Activated T-cell treated with anti-CD3 and anti-CD28 coated beads for 4 hours (primary cell): Measurements from ENCODE around the gene CCZ1B.
"Not testable (repeated sequence)": the region's sequence is repeated elsewhere in the genome, so short reads cannot be mapped to it uniquely, and the experiment has no call there.

Experiments
- DNase-seq: peaks from one replicate; pipeline ENCODE4 v3.0.0-alpha.2; 2020

Gene CCZ1B

DNA sequence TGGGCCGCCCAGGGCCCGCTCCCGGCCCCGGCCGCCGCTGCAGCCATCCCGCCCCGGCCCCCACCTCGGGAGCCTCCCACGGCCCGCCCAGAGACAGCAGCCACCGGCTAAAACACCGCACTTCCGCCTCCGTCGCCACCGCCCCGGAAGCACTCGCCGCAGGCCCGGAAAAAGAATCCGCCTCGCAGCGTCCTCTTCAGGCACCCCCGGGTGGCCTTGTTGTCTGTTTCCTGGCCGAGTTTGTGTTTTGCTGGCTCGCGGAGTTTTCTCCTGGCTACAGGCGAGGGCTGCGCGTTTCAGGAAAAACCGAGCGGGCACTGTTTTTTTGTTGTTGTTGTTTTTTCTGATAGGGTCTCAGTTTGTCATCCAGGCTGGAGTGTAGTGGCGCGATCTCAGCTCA is at the start of gene CCZ1B:
TSS of gene CCZ1B (minus strand) at position 125 of the 400 bp plus-strand sequence. CDS start at position 47, 78 bp downstream.
- peak; percentile 69 for DNase-seq

DNA sequence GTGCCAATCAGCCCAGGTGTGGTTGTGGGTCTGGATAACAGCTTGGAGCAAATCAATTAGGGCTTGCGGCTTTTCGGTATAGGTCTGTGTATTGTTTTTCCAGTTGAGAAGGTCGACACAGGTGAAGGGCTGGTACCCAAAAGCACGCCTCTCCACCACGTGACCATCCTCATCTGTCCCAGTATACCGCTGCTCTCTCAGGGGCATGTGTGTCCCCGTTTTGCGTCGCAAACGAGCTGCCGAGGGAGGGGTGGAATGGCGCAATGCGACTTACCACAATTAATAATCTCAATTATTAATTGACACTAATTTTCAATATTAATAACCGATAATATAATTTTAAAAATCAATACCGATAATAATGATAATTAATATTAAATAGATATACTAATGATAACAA is 48.9 kb upstream of the CCZ1B start:
- DNase-seq: not testable (repeated sequence)

DNA sequence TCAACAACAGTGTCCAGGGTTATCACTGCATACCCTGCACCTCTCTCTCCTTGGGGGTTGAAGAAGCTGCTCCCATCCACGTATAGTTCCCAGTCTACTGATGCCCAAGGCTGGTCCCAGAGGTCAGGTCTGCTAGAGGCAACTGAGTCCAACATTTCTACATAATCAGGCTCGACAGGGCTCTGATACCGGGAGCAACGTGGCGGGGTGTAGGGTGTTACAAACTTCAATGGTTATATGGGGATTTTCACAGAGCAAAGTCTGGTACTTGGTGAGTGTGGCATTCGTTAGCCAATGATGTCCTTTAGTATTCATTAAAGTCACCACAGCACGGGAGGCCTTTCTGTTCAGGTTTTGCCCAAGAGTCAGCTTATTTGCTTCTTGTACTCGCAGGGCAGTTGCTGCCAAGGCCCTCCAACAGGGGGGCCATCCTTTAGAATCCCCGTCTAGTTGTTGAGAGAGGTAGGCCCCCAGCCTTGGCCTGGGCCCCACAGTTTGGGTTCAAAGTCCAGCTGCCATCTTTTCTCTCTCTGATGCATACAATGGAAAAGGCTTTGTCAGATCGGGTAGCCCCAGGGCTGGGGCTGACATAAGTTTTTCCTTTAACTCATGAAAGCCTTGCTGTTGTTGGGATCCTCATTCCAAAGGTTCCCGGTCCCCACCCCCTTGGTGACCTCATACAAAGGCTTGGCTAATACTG is 46.3 kb upstream of the CCZ1B start:
- DNase-seq: not testable (repeated sequence)

DNA sequence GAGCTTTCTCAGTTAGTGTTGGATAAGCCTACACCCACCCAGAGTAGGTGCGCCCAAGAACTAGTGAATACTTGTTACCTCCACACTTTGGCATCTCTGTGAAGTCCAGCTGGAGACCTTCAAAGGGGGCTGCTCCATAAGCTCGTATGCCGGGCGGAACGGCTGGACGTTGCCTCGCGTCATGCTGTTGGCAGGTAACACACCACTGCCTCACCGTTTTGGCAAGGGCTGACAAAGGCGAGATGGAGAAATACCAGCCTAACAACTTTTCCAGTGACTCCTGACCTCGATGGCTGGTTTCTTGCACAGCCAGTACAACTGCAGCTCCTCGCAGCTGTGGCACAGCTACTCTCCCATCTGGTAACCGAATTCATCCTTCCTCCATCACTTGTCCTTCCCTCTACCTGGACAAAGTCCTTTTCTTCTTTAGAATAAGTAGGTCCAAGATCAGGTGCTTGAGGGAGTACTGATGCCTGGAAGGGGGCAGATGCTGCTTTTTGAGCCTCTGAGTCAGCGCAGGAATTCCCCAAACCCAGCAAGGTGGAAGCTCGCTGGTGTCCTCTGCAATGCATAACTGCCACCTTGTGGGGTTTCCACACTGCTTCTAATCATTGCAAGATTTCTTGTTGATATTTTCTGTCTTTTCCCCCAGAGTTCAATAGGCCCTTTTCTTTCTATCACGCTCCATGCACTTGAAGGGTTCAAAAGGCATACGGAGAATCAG is 45.5 kb upstream of the CCZ1B start:
- not testable (repeated sequence) for DNase-seq

DNA sequence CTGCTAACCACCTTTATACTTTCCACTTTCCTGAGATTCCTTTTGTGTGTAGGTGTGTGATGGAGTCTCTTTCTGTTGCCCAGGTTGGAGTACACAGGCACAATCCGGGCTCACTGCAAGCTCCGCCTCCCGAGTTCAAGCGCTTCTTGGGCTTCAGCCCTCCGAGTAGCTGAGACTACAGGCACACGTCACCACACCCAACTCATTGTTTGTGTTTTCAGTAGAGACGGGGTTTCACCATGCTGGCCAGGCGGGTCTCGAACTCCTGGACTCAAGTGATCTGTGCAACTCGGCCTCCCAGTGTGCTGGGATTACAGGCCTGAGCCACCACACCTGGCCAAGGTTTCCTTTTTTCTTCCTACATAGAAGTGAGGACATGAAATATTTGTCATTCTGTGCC is 38.7 kb upstream of the CCZ1B start:
- DNase-seq: not testable (repeated sequence)

DNA sequence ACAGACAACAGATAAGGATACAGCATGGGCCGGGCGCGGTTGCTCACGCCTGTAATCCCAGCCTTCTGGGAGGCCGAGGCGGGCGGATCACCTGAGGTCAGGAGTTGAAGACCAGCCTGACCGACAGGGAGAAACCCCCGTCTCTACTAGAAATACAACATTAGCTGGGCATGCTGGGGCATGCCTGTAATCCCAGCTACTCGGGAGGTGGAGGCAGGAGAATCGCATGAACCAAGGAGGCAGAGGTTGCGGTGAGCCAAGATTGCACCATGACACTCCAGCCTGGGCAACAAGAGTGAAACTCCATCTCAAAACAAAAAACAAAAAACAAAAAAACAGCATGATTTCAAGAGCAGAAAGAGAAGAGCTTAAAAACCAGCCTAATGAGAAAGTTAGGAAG is 38.1 kb upstream of the CCZ1B start:
- not testable (repeated sequence) for DNase-seq

DNA sequence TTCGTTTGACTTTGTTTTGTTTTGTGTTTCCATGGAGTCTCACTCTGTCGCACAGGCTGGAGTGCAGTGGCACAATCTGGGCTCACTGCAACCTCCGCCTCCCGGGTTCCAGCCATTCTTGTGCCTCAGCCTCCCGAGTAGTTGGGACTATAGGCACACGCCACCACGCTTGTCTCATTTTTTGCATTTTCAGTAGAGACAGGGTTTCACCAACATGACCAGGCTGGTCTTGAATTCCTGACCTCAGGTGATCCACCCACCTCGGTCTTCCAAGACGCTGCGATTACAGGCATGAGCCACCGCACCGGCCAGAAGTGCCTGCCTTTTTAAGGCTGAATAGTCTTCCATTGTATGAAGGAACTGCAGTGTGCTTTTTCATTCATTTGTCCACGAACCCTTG is 36.8 kb upstream of the CCZ1B start:
- not testable (repeated sequence) for DNase-seq

DNA sequence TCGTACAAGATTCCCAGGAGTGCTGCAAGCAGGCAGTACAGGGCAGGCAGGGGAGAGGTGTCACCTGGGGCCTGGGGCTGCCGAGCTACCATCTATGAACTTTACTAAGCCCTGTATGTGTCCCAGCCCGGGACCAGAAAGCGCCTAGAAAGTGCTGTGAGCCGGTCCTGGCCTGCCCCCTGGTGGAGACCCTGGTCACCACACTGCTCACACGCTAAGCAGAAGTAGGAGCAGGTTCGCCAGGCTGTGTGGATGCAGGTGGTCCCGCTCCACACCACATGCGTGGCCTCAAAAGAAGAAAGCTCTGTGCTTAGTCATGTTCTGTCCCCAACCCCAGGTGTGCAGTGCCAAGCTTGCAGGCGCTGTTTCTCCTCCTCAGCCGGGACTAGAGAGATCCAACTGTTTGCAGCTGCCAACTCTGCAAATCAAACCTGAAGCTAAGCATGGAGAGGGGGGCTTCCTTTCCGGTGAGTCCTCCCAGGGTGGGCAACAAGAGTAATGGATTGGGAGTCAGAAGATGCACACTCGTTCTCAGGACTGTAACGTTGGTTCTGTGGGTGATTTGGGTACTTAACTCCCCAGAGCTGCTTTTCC is 31.7 kb upstream of the CCZ1B start:
- DNase-seq: peak; percentile 69

DNA sequence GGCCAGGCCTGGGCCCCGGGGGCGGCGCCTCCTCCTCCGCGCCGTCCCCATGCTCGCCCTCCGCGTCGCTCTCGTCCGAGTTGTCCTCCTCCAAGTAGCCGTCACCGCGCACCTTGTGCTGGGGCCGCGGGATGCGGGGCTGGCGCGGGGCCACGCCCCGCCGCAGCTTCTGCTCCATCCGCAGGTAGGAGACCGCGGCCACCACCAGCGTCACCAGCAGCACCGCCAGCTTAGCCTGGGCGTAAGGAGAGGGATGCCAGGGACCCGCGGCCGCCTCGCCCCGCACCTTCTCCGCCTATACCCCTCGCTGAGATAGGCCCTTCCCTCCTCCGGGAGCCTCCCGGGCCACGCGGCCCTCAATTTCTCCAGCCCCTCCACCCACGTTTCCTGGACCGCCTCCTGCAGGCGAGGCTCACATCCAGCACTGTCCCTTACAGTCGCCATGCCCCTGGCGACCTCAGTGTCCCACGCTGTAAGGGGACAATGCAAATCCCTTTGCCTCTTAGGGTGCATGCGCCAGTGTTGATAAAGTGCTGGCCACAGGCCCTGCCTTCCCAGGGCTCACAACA is 29.6 kb upstream of the CCZ1B start:
- not testable (repeated sequence) for DNase-seq

DNA sequence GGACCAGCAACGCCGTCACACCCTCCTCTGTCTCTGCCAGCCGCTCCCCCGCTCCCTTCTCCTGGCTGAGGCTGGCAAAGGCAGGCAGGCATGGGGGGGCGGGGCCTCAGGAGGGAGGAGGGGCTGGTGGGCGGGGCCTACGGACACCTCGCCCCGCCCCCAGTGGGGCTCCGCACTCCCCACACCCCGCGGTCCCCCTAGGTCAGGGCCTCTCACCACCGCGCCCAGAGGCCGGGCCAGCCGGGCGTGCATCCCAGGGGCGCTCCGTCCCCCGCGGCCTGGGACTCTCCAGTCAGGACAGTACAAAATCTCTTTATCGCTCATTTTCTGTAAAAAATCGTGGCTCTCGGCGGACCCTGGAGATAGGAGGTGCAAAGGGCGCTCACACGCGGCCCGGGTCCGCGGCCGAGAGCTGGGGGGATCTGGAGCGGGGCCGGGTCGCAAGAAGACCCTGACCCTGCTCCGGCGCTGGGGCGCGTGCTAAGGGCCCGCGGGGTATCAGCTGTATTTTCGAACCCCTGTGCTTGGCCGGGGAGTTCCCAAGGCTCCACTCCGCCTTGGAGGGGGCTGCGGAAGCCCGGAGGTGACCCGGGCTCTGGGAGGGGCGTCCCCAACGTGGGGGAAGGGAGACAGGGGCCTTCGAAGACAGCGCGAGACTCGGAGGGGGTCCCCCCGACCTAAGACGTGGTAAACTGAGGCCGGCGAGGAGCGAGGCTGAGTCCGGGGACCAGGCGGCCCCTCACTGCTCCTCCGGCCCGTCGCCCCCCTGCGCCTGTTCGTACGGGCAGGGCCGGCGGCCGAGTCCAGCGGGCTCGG is 28.9 kb upstream of the CCZ1B start:
- not testable (repeated sequence) for DNase-seq

DNA sequence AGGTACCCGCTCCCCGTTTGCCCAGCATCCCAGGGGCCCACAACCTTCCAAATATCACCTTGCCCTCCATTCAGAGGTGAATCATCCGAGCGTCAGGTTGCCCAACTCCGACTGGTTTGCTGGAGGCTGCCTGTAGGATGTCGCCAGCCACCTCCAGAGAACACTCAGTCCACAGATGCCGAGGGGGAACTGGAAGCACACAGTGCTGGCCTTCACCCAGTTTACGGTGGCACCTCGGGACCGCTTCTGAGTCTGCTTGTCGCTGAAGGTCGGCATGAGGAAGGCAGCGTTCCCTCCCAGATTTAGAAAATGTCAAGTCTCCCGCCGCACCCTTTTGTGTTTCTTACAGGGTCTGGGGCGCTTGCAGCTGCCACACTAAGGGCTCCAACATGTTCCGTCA is 27.6 kb upstream of the CCZ1B start:
- not testable (repeated sequence) for DNase-seq

DNA sequence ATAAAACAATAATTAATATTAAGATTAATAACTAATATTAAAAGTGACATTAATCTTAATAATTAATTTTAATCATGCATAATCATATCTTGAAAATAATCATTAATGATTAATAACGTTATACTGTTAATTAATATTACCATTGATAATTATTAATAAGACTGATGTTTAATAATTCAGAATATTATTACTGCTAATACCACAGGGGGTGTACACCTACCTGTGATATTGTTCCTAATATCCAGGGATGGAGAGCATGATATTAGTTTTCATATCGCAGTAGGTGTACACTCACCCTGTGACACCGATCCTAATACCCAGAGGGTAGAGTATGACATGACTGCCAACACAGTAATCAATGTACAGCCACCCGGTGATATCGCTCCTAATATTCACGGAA is 23.1 kb upstream of the CCZ1B start:
- not testable (repeated sequence) for DNase-seq

DNA sequence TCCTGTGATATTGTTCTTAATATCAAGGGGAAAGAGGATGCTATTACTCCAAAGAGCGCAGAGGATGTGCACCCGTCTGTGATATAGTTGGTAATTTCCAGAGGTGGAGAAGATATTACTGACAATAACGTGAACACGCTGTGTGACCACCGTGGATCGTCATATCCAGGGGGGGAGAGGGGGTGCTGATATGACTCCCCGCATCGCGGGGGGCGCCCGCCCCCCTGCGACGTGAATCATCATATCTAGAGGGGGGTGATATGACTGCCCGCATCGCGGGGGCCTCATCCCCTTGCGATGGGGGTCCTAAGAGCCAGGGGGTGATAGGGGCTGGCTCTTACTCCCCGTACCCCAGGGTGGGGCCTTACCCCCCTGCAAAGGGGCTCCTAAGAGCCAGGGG is 21.7 kb upstream of the CCZ1B start:
- not testable (repeated sequence) for DNase-seq

DNA sequence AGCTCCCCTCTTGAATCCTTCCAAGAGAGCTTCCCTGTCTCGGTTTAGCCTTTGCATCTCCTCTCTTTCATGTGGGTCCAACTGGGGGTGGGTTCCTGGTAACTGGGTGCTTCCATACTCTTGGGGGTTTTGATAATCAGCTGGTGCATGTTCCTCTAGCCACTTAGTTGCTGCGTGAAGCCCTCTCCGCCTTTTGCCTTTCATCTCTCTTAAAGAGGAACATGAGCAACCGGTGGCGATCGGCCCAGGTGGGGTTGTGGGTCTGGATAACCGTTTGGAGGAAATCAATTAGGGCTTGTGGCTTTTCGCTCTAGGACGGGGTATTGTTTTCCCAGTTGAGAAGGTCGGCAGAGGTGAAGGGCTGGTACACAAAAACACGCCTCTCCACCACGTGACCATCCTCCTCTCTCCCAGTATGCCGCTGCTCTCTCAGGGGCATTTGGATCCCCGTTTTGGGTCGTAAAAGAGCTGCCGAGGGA is 19.9 kb upstream of the CCZ1B start:
- DNase-seq: not testable (repeated sequence)

DNA sequence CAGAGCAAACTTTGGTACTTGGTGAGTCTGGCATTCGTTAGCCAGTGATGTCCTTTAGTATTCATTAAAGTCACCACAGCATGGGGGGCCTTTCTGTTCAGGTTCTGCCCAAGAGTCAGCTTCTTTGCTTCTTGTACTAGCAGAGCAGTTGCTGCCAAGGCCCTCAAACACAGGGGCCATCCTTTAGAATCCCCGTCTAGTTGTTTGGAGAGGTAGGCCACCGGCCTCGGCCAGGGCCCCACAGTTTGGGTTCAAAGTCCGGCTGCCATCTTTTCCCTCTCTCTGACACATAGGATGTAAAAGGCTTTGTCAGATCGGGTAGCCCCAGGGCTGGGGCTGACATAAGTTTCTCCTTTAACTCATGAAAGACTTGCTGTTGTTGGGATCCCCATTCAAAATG is 17.6 kb upstream of the CCZ1B start:
- DNase-seq: not testable (repeated sequence)

DNA sequence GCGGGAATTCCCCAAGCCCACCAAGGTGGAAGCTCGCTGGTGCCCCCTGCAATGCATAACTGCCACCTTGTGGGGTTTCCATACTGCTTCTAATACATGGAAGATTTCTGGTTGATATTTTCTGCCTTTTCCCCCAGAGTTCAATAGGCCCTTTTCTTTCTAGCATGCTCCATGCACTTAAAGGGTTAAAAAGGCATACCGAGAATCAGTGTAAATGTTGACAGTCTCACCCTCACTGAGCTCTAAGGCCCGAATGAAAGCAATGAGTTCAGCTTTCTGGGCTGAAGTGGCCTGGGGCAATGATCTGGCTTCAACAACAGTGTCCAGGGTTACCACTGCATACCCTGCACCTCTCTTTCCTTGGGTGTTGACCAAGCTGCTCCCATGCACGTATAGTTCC is 17.0 kb upstream of the CCZ1B start:
- not testable (repeated sequence) for DNase-seq

DNA sequence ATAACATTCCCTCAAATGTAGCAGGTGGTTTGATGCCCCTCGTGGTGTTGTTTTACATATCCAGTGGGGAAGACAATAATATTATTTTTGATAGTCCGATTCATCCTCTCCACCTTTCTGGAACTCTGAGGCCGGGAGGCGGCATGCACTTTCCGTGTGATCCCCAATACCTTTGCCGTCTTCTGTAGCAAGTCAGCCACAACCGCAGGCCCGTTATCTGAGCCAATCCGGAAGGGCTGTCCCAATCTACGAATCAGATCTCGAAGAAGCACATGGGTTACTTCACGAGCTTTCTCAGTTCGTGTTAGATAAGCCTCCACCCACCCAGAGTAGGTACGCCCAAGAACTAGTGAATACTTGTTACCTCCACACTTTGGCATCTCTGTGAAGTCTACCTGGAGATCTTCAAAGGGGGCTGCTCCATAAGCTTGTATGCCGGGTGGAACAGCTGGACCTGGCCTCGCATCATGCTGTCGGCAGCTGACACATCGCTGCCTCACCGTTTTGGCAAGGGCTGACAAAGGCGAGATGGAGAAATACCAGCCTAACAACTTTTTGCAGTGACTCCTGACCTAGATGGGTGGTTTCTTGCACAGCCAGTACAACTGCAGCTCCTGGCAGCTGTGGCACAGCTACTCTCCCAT is 16.3 kb upstream of the CCZ1B start:
- DNase-seq: not testable (repeated sequence)

DNA sequence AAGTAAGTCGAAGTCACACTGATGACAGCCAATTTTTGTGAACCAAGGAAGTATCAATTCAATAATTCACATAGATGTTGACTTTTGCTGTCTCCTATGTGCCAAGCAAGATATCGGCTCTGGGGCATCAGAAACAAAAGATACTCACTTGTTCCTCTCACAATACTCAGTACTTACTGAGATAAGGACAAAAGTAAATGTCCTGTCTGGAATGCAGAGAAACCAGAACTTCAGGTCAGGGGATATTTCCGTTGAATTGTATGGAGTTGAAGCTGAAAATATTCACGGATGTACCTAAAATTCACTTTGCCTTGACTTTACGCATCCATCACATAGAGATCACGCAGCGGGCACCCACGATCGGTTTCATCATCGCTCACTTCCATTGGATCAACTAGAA is 11.0 kb upstream of the CCZ1B start:
- not testable (repeated sequence) for DNase-seq

DNA sequence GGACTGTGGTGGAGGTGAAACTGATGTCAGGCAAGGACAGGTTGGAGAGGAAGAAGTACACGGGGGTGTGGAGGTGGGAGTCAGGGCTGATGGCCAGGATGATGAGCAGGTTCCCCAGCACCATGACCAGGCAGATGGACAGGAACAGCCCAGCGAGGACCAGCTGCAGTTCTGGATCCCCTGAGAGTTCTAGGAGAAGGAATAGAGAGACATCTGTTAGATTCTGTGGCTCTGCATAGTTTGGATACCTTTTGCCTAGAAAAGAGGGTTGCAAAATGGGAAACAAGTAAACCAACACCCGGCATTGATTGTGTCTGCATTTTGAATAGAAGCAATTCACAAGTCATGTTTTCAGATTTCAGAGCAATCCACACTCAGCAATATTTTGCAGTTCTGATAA is 9.4 kb upstream of the CCZ1B start:
- DNase-seq: not testable (repeated sequence)

DNA sequence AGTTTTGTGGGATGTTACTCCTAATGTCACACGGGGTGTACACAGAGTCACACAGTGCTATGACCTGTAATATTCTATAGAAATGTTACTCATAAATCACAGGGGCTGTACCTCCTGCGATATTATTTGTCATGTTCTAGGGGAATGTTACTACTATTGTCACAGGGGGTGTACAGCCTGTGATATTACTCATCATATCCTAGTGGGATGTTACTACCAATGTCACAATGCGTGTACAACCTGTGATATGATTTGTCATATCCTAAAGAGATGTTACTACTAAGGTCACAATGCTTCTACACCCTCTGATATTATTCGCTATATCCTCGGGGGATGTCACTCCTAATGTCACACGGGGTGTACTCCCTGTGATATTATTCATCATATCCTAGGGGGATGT is 7.6 kb upstream of the CCZ1B start:
- no peak for DNase-seq

DNA sequence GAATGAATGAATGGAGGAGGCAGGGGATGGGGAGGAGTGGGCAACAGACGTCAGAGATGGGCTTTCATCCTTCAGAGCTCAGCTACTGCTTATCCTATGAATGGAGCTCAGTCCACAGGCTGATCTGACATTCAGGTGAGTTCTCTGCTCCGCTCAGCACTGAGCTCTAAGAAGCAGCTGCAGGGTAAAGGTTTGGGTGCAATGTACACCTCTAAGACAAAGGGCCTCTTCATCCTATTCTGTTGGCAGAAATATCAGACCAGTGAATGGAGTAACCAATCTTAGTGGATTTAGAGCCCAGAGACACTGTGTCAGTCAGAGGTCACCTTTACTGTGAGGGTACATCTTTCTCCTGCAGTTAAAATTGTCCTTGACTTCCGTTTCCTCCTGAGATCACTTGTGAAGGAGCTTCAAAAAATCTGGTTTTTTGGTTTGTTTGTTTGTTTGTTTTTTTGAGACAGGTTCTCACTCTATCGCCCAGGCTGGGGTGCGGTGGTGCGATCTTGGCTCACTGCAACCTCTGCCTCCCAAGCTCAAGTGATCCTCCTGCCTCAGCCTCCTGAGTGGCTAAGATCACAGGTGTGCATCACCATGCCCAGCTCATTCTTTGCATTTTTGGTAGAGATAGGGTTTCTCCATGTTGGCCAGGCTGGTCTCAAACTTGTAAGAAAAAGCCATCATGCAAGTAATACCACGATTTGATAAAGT is 5.1 kb upstream of the CCZ1B start:
- DNase-seq: no peak
